ENCODE results near the gene ARMC9. TPM values are rescaled to one million over a fixed set of nuclear protein-coding genes. Genes with fewer than 3 reads are reported as not detected.

The ARMC9 gene
- total RNA-seq, 4 donors from 2014 or later: 2.8 to 15.9 (median 6.6) TPM

DNA sequence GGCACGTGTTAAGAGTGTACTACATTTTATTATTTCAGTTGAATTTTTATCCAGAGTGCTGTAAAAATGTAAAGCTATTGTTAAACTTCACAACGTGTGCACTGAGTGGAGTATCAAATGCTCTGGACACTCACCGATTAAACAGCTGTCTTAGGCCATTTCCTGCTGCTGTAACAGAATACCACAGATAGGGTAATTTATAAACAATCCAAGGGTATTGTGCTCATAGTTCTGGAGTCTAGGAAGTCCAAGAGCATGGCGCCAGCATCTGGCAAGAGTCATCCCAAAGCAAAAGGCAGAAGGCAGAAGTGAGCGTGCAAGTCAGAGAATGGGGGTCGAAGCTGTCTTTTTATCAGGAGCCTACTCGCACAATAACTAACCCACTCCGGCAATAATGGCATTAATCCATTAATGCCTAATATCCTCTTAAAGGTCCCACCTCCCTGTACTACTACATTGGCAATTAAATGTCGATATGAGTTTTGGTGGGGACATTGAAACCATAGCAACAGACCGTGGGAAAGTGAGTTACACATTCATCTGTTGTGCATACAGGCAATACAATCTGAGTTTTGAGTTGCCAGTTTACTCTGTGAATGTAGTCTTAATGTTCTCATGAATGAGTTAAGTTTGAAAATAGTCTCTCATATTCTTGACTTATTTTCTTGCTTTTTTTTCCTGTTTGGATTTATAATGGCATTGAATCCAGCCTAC lies 64.8 kb downstream of the ARMC9 start:
- TF ChIP-seq, protein P1, sequence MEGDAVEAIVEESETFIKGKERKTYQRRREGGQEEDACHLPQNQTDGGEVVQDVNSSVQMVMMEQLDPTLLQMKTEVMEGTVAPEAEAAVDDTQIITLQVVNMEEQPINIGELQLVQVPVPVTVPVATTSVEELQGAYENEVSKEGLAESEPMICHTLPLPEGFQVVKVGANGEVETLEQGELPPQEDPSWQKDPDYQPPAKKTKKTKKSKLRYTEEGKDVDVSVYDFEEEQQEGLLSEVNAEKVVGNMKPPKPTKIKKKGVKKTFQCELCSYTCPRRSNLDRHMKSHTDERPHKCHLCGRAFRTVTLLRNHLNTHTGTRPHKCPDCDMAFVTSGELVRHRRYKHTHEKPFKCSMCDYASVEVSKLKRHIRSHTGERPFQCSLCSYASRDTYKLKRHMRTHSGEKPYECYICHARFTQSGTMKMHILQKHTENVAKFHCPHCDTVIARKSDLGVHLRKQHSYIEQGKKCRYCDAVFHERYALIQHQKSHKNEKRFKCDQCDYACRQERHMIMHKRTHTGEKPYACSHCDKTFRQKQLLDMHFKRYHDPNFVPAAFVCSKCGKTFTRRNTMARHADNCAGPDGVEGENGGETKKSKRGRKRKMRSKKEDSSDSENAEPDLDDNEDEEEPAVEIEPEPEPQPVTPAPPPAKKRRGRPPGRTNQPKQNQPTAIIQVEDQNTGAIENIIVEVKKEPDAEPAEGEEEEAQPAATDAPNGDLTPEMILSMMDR (IDR thresholded peaks at IDR 0.05): no peak
- DNase-seq (ENCODE audit: low spot score) (no peak), ATAC-seq (ENCODE audit: low FRiP score) (no peak)

DNA sequence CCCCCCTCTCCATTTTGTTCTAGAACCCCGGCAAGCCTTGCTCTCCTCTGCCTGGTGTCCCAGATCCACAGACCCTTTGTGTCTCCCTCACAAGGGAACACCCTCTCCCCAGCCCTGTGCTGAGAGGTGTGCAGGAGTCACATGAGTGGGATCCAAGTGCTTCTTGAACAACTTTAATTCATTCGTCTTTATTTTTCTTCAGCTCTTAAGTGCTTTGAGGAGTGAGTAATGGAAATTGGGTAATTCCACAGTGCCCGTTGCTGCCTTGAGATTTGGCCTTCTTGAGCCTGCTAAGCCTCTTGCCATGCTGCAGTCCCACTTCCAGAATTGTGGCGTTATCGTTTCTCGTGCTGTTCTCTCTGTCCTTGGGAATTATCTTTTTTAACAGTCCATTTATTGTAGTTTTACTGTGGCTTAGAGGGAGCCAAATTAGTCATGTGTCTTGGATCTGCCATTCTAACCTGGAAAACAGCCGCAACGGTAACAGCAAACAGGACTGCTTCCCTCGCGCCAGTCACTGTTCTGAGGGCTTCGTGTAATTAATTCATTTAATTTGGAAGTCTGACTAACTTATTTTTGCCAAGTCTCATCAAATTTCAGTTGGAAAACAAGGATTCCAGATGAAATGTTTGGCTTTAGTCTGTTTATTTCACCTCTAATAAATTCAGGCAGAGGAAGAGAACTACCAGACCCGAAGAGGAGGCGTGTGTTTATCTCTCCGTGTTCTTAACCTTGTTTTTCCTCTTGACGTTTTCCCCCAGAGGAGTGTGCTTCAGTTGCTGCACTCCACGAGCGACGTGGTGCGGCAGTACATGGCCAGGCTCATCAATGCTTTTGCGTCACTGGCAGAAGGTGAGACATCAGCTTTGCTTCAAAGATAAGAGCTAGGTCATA lies 72.0 kb downstream of the ARMC9 start:
- DNase-seq (ENCODE audit: low spot score) (no peak), ATAC-seq (ENCODE audit: low FRiP score) (no peak)
- TF ChIP-seq, protein P1 (IDR thresholded peaks at IDR 0.05): no peak

- no peak for ATAC-seq (ENCODE audit: low FRiP score)
- no peak for DNase-seq (ENCODE audit: low spot score)
- TF ChIP-seq, protein P1 (IDR thresholded peaks at IDR 0.05): no peak
Measured at GRCh38 chr2:231272991-231273390, 74.6 kb downstream of the ARMC9 start.

GRCh38 chr2:231276987-231277386 lies 78.6 kb downstream of the ARMC9 start:
- TF ChIP-seq, protein P1 (IDR thresholded peaks at IDR 0.05): no peak
- DNase-seq (ENCODE audit: low spot score) (no peak), ATAC-seq (ENCODE audit: low FRiP score) (no peak)

DNA sequence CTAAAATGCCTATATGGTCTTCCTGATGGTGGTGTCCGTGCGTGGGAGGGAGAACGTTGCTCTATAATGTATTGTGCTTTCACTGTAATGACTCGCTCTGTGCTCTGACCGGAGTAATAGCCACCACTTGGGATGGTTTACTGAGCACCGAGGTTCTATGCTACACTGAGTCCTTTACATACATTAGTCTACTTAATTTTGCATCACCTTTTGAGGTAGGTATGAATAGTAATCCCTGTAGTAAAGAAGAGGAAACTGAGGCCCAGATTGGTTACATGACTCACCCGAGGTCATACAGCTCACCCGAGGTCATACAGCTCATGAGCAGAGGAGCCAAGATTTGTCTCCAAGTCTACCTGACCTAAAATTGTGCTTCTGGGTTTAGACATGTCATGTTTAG lies 79.5 kb downstream of the ARMC9 start:
- DNase-seq (ENCODE audit: low spot score): no peak
- TF ChIP-seq, protein P1 (IDR thresholded peaks at IDR 0.05): no peak
- ATAC-seq (ENCODE audit: low FRiP score): no peak

DNA sequence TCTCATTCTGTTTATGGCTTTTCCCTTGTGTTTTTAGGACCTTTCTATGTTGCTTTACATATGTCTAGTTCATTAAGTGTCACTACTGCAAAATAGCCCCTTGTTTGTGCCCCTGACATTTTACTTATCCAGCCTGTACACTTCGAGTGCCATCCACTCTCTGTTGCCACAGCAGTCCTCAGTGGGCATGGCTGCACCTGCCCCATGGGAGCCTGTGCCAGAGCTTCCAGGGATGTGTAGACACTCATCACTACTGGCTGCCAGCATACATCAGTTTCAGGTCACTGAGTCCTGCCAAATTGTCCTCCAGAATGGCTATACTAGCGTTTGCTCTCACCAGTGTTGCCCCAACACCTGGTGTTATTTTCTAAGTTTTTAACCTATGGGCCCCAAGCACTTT lies 80.4 kb downstream of the ARMC9 start:
- ATAC-seq (ENCODE audit: low FRiP score): no peak
- TF ChIP-seq, protein P1 (IDR thresholded peaks at IDR 0.05): no peak
- DNase-seq (ENCODE audit: low spot score): no peak

Data from omental fat pad (tissue), 4 donors.